Gastroesophageal sphincter (tissue), 2 donors: ENCODE measurements around the gene WDFY3.

Experiments used
- POLR2A ChIP-seq, 2 donors: fragments of 450-650 bp; IDR thresholded peaks; one replicate each; pipeline ENCODE4 v1.6.1; 2017; ENCODE audit warnings: antibody characterized with exemption in 2 of 2, mild to moderate bottlenecking in 2 of 2, moderate library complexity in 1 of 2
- POLR2AphosphoS5 ChIP-seq: sonication (generic); formaldehyde crosslinking; IDR thresholded peaks from one replicate; pipeline ENCODE4 v1.6.1; 2017; ENCODE audit warnings: antibody characterized with exemption

DNA sequence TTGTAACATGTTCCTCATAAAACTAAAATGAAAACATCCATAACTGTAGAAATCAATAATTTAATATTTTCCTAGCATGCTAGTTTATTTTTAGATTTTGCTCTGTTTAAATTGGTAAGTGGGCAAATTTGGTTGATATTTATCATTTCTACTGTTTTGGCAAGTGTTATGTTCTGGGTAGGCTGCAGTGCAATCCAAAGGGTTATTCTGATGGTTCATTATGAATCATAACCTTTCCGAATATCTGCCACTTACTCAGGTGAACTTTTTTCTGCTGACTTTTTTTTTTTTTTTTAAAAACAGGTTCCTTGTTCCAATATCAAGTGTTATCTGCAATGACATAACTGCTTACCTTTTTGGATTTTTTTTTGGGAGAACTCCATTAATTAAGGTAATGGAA lies 331.5 kb downstream of the WDFY3 start:
- no peak for TF ChIP-seq POLR2A (IDR thresholded peaks at IDR 0.05)
- no peak for TF ChIP-seq POLR2AphosphoS5
